GM23338 (cell line): ENCODE measurements around the gene SLC25A42. TPM values are rescaled to one million over a fixed set of nuclear protein-coding genes. Genes with fewer than 3 reads are reported as not detected.

Experiments
- ATAC-seq: fragments of 200-7000 bp; cut with Tn5 transposase; 3 replicates; pipeline ENCODE4 v1.9.1; 2020
- DNase-seq: peaks from one replicate; pipeline ENCODE4 v3.0.0-alpha.2; 2015; ENCODE audit warnings: low spot score
- H2AFZ ChIP-seq: fragments of 200-600 bp; sonication (generic); 2 replicates; pipeline ENCODE4 v1.8.0; 2016; ENCODE audit warnings: antibody characterized with exemption, mild to moderate bottlenecking, moderate library complexity
- H3F3A ChIP-seq: fragments of 200-600 bp; sonication (generic); replicated peaks from 2 replicates; pipeline ENCODE4 v1.8.0; 2017; ENCODE audit warnings: antibody characterized with exemption, mixed run types, low read depth
- H3K27ac ChIP-seq: fragments of 200-600 bp; sonication (generic); 2 replicates; pipeline ENCODE4 v1.6.1; 2016; ENCODE audit warnings: low read depth
- H3K27me3 ChIP-seq: fragments of 200-600 bp; sonication (generic); 2 replicates; pipeline ENCODE4 v1.8.0; 2016; ENCODE audit warnings: mild to moderate bottlenecking, mixed run types, moderate library complexity; ENCODE audit not compliant: insufficient read depth
- H3K36me3 ChIP-seq: fragments of 200-600 bp; sonication (generic); 2 replicates; pipeline ENCODE4 v1.8.0; 2016; ENCODE audit warnings: mild to moderate bottlenecking; ENCODE audit not compliant: insufficient read depth
- H3K4me1 ChIP-seq: fragments of 200-600 bp; sonication (generic); 2 replicates; pipeline ENCODE4 v1.8.0; 2016; ENCODE audit warnings: mild to moderate bottlenecking, moderate library complexity; ENCODE audit not compliant: insufficient read depth
- H3K4me2 ChIP-seq: fragments of 200-600 bp; sonication (generic); 2 replicates; pipeline ENCODE4 v1.7.1; 2017; ENCODE audit warnings: mixed run types
- H3K4me3 ChIP-seq: fragments of 200-600 bp; sonication (generic); 2 replicates; pipeline ENCODE4 v1.6.1; 2016; ENCODE audit warnings: mixed run types
- H3K79me2 ChIP-seq: fragments of 200-600 bp; sonication (generic); replicated peaks from 2 replicates; pipeline ENCODE4 v1.8.0; 2017; ENCODE audit warnings: mild to moderate bottlenecking; ENCODE audit not compliant: insufficient read depth
- H3K9me2 ChIP-seq: fragments of 200-600 bp; sonication (generic); 2 replicates; pipeline ENCODE4 v1.8.0; 2017; ENCODE audit not compliant: insufficient read depth
- H4K20me1 ChIP-seq: fragments of 200-600 bp; sonication (generic); replicated peaks from 2 replicates; pipeline ENCODE4 v1.8.0; 2017; ENCODE audit warnings: mild to moderate bottlenecking; ENCODE audit not compliant: insufficient read depth
- H3K27ac Mint-ChIP-seq: 2 replicates; pipeline ENCODE4 v1.8.0; 2020; ENCODE audit warnings: inconsistent platforms, mild to moderate bottlenecking, moderate library complexity, mixed read lengths
- H3K27me3 Mint-ChIP-seq: 3 replicates; pipeline ENCODE4 v1.8.0; 2022; ENCODE audit warnings: low read depth, mild to moderate bottlenecking, moderate library complexity, mixed read lengths, inconsistent platforms; ENCODE audit not compliant: insufficient read depth, poor library complexity
- H3K36me3 Mint-ChIP-seq: 3 replicates; pipeline ENCODE4 v1.8.0; 2021; ENCODE audit warnings: low read depth, mild to moderate bottlenecking, inconsistent platforms, moderate library complexity, mixed read lengths
- H3K4me1 Mint-ChIP-seq: 3 replicates; pipeline ENCODE4 v1.8.0; 2020; ENCODE audit warnings: mild to moderate bottlenecking, inconsistent platforms, mixed read lengths
- H3K4me3 Mint-ChIP-seq: 3 replicates; pipeline ENCODE4 v1.8.0; 2021; ENCODE audit warnings: moderate library complexity, mild to moderate bottlenecking, inconsistent platforms, mixed read lengths
- H3K9me3 Mint-ChIP-seq: 3 replicates; pipeline ENCODE4 v1.8.0; 2020; ENCODE audit warnings: moderate library complexity, mild to moderate bottlenecking, inconsistent platforms, mixed read lengths
- CREB1 ChIP-seq: fragments of 250-450 bp; sonication (Bioruptor Pico); IDR thresholded peaks from 2 replicates; pipeline ENCODE4 v1.5.0; 2020; ENCODE audit warnings: low read depth, mild to moderate bottlenecking, moderate library complexity
- ETS1 ChIP-seq: IDR thresholded peaks from 2 replicates; pipeline ENCODE4 v1.6.1; 2016; ENCODE audit warnings: antibody characterized with exemption
- EZH2 ChIP-seq: fragments of 200-600 bp; sonication (generic); IDR thresholded peaks from one replicate; pipeline ENCODE4 v1.8.0; 2017; ENCODE audit warnings: antibody characterized with exemption, mild to moderate bottlenecking, low read depth; ENCODE audit not compliant: unreplicated experiment
- EZH2phosphoT487 ChIP-seq: fragments of 200-600 bp; sonication (generic); IDR thresholded peaks from one replicate; pipeline ENCODE4 v1.8.1; 2018; ENCODE audit warnings: antibody characterized with exemption; ENCODE audit not compliant: unreplicated experiment
- POLR2AphosphoS5 ChIP-seq: IDR thresholded peaks from 2 replicates; pipeline ENCODE4 v1.6.1; 2016; ENCODE audit warnings: antibody characterized with exemption, low read depth
- ZNF114 ChIP-seq: fragments of 250-450 bp; sonication (Bioruptor Pico); IDR thresholded peaks from 2 replicates; pipeline ENCODE4 v1.5.0; 2020; ENCODE audit warnings: mild to moderate bottlenecking, moderate library complexity
- ZNF331 ChIP-seq: fragments of 250-450 bp; sonication (Bioruptor Pico); IDR thresholded peaks from 2 replicates; pipeline ENCODE4 v1.5.0; 2020; ENCODE audit warnings: low read depth, mild to moderate bottlenecking, moderate library complexity
- polyA plus RNA-seq: library from polyadenylated mRNA; unstranded; fragments of >200 nt; fragmentation: Nextera tagmentation; extraction: Ambion mirVana; gene quantifications from 2 replicates; pipeline ENCODE4 v1.2.1, GENCODE V29; 2016
- total RNA-seq: library from RNA; depleted of rRNA; stranded (reverse); fragments of >200 nt; shearing (Covaris generic); gene quantifications from 2 replicates; pipeline ENCODE4 v1.2.3, GENCODE V29; 2014
- TF ChIP-seq, protein P1 (sequence below): IDR thresholded peaks from one replicate; pipeline ENCODE4 v1.6.1; 2018; ENCODE audit warnings: antibody characterized with exemption; ENCODE audit not compliant: unreplicated experiment
- TF ChIP-seq, protein P2 (sequence below), 2 experiments: fragments of 200-600 bp in 1 of 2; sonication (generic) in 1 of 2; conservative IDR thresholded peaks; 2 replicates each; pipeline versions ENCODE4 v1.5.1 to v1.6.1; 2016 to 2017; ENCODE audit warnings: antibody characterized with exemption in 2 of 2, low read depth in 2 of 2, mild to moderate bottlenecking in 2 of 2, moderate library complexity in 1 of 2

The SLC25A42 gene
- total and polyA plus RNA-seq, 2 experiments from 2014 or later, result 7.3 to 7.6 TPM

- TF ChIP-seq, protein P1, sequence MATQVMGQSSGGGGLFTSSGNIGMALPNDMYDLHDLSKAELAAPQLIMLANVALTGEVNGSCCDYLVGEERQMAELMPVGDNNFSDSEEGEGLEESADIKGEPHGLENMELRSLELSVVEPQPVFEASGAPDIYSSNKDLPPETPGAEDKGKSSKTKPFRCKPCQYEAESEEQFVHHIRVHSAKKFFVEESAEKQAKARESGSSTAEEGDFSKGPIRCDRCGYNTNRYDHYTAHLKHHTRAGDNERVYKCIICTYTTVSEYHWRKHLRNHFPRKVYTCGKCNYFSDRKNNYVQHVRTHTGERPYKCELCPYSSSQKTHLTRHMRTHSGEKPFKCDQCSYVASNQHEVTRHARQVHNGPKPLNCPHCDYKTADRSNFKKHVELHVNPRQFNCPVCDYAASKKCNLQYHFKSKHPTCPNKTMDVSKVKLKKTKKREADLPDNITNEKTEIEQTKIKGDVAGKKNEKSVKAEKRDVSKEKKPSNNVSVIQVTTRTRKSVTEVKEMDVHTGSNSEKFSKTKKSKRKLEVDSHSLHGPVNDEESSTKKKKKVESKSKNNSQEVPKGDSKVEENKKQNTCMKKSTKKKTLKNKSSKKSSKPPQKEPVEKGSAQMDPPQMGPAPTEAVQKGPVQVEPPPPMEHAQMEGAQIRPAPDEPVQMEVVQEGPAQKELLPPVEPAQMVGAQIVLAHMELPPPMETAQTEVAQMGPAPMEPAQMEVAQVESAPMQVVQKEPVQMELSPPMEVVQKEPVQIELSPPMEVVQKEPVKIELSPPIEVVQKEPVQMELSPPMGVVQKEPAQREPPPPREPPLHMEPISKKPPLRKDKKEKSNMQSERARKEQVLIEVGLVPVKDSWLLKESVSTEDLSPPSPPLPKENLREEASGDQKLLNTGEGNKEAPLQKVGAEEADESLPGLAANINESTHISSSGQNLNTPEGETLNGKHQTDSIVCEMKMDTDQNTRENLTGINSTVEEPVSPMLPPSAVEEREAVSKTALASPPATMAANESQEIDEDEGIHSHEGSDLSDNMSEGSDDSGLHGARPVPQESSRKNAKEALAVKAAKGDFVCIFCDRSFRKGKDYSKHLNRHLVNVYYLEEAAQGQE, result no peak
- no peak for TF ChIP-seq CREB1
- no peak for TF ChIP-seq ZNF331 (CRISPR knock-in tag)
- TF ChIP-seq, protein P2, sequence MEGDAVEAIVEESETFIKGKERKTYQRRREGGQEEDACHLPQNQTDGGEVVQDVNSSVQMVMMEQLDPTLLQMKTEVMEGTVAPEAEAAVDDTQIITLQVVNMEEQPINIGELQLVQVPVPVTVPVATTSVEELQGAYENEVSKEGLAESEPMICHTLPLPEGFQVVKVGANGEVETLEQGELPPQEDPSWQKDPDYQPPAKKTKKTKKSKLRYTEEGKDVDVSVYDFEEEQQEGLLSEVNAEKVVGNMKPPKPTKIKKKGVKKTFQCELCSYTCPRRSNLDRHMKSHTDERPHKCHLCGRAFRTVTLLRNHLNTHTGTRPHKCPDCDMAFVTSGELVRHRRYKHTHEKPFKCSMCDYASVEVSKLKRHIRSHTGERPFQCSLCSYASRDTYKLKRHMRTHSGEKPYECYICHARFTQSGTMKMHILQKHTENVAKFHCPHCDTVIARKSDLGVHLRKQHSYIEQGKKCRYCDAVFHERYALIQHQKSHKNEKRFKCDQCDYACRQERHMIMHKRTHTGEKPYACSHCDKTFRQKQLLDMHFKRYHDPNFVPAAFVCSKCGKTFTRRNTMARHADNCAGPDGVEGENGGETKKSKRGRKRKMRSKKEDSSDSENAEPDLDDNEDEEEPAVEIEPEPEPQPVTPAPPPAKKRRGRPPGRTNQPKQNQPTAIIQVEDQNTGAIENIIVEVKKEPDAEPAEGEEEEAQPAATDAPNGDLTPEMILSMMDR (conservative IDR thresholded peaks at IDR 0.05; ENCODE audit: low read depth in 2 of 2), result no peak
- no peak for TF ChIP-seq ETS1
- no peak for TF ChIP-seq ZNF114 (CRISPR knock-in tag)
- TF ChIP-seq EZH2, result no peak
- TF ChIP-seq EZH2phosphoT487, result no peak
- no peak for TF ChIP-seq POLR2AphosphoS5
Measured at GRCh38 chr19:19109601-19110000, 45.8 kb downstream of the SLC25A42 start (continued).

DNA sequence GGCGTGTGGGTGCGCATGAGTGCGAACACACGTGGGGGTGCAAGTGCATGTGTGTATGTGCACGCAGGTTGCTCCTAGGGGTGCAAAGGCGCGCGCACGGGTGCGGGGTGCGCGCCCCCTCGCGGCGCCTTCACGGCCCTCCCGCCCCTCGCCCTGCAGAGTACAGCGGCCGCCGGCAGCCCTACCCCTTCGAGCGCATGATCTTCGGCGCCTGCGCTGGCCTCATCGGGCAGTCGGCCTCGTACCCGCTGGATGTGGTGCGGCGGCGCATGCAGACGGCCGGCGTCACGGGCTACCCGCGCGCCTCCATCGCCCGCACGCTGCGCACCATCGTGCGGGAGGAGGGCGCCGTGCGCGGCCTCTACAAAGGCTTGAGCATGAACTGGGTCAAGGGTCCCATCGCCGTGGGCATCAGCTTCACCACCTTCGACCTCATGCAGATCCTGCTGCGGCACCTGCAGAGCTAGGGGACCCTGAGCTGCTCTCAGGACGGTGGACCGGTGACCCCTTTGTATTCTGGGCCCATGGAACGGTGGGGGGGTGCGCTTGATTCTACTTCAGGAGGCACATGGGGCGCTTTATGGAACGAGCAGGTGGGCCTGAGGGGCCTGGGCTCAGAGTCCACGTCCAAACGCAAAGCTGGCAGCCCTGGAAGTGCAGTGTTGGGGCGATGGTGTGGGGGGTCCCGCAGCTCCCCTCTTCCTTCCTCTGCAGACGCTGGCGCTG lies 46.8 kb downstream of the SLC25A42 start:
- Histone ChIP-seq H3K4me1 (peaks cover 26% of the 10 kb centered on the region), H2AFZ (peak overlapping the region; percentile 96), H3K36me3 (no peaks in the 10 kb centered on the region), H3K27me3 (peaks cover 6% of the 10 kb centered on the region; the same call in 1 of the 2 replicates), H3K4me3 (peak overlapping the region; percentile 65), H3F3A (peaks cover 18% of the 10 kb centered on the region; the same call in 1 of the 2 replicates), H4K20me1 (no peaks in the 10 kb centered on the region), H3K9me2 (no peaks in the 10 kb centered on the region), H3K79me2 (no peaks in the 10 kb centered on the region), H3K4me2 (peak overlapping the region; percentile 92), H3K27ac (no peak overlapping the region)
- ATAC-seq, result peak; percentile 75
- Mint-ChIP-seq H3K4me1 (peaks cover 35% of the 10 kb centered on the region), H3K4me3 (peak overlapping the region; percentile 60), H3K27me3 (peaks cover 40% of the 10 kb centered on the region), H3K9me3 (no peaks in the 10 kb centered on the region), H3K27ac (no peak overlapping the region), H3K36me3 (peaks cover 4% of the 10 kb centered on the region; the same call in 2 of the 3 replicates)
- DNase-seq, result peak; percentile 87
- peak; percentile 71 for TF ChIP-seq POLR2AphosphoS5
- TF ChIP-seq, protein P2 (conservative IDR thresholded peaks at IDR 0.05; ENCODE audit: low read depth in 2 of 2), result peak; percentile 50 to 78
- no peak for TF ChIP-seq EZH2phosphoT487
